Left renal pelvis (tissue), 4 donors: ENCODE data around the gene USP49. TPM values are rescaled to one million over a fixed set of nuclear protein-coding genes. Genes with fewer than 3 reads are reported as not detected.

Experiments used
- DNase-seq, 4 donors: peaks; one replicate each; pipeline ENCODE4 v3.0.0-alpha.2; 2013; ENCODE audit warnings: low read depth in 4 of 4, low spot score in 3 of 4
- polyA plus RNA-seq, 4 donors: library from polyadenylated mRNA; unstranded; fragments of 120-200 nt; gene quantifications; one replicate each; pipeline ENCODE4 v1.2.1, GENCODE V29; 2013; ENCODE audit not compliant: insufficient read length in 4 of 4

USP49 gene
- polyA plus RNA-seq, 4 donors, result 11.4 to 15.3 (median 11.9) TPM

GRCh38 chr6:41878246-41878645 lies 16.9 kb downstream of the USP49 start:
- DNase-seq, result no peak

GRCh38 chr6:41877051-41877680 lies 18.0 kb downstream of the USP49 start:
- DNase-seq, result no peak

- DNase-seq, result no peak
Measured at GRCh38 chr6:41874741-41875140, 20.4 kb downstream of the USP49 start.

- no peak for DNase-seq
Measured at GRCh38 chr6:41872147-41872546, 23.0 kb downstream of the USP49 start.

GRCh38 chr6:41871691-41872090 lies 23.5 kb downstream of the USP49 start:
- DNase-seq, result no peak

- no peak for DNase-seq
Measured at GRCh38 chr6:41859356-41859755, 35.8 kb downstream of the USP49 start.

GRCh38 chr6:41858703-41859102 lies 36.5 kb downstream of the USP49 start:
- no peak for DNase-seq

- no peak for DNase-seq
Measured at GRCh38 chr6:41850861-41851260, 44.3 kb downstream of the USP49 start.

- peak; percentile 10 to 37 (median 22) for DNase-seq
Measured at GRCh38 chr6:41846666-41847237, 48.4 kb downstream of the USP49 start.

- no peak for DNase-seq
Measured at GRCh38 chr6:41843178-41843577, 52.0 kb downstream of the USP49 start.

GRCh38 chr6:41840326-41840725 lies 54.8 kb downstream of the USP49 start:
- DNase-seq, result no peak

- DNase-seq, result no peak
Measured at GRCh38 chr6:41836660-41837052, 58.5 kb downstream of the USP49 start.

- DNase-seq, result no peak
Measured at GRCh38 chr6:41836022-41836659, 59.0 kb downstream of the USP49 start.

GRCh38 chr6:41832263-41832662 lies 62.9 kb downstream of the USP49 start:
- DNase-seq, result no peak

GRCh38 chr6:41826343-41827022 lies 68.7 kb downstream of the USP49 start:
- DNase-seq, result no peak

- DNase-seq, result no peak
Measured at GRCh38 chr6:41824571-41825569, 70.3 kb downstream of the USP49 start.

- DNase-seq, result no peak
Measured at GRCh38 chr6:41823178-41823577, 72.0 kb downstream of the USP49 start.

GRCh38 chr6:41822021-41822420 lies 73.2 kb downstream of the USP49 start:
- no peak for DNase-seq

GRCh38 chr6:41821266-41821665 lies 73.9 kb downstream of the USP49 start:
- no peak for DNase-seq

- no peak for DNase-seq
Measured at GRCh38 chr6:41818271-41819054, 76.7 kb downstream of the USP49 start.
